HUES48 (cell line): ENCODE results near the gene ANKZF1.
A peak's percentile ranks its signal among the peaks of the same experiment; 100 is the strongest.

Experiments
- H3K27ac ChIP-seq: one replicate; pipeline ENCODE4 v1.7.0; 2013; ENCODE audit warnings: low read depth, low read length, inconsistent platforms
- H3K27me3 ChIP-seq: 2 replicates; pipeline ENCODE4 v1.6.1; 2013; ENCODE audit warnings: mild to moderate bottlenecking, low read length; ENCODE audit not compliant: control insufficient read depth, insufficient read depth
- H3K36me3 ChIP-seq: 2 replicates; pipeline ENCODE4 v1.6.1; 2013; ENCODE audit warnings: low read length; ENCODE audit not compliant: control insufficient read depth, insufficient read depth
- H3K4me1 ChIP-seq: 2 replicates; pipeline ENCODE4 v1.6.1; 2013; ENCODE audit warnings: mild to moderate bottlenecking, low read length; ENCODE audit not compliant: control insufficient read depth, insufficient read depth
- H3K4me3 ChIP-seq: 2 replicates; pipeline ENCODE4 v1.5.1; 2013; ENCODE audit warnings: mild to moderate bottlenecking, low read depth, low read length
- H3K9ac ChIP-seq: 2 replicates; pipeline ENCODE4 v1.6.1; 2013; ENCODE audit warnings: mild to moderate bottlenecking, low read depth, low read length, moderate library complexity
- H3K9me3 ChIP-seq: 2 replicates; pipeline ENCODE4 v1.6.1; 2013; ENCODE audit warnings: low read length; ENCODE audit not compliant: control insufficient read depth, insufficient read depth

ANKZF1 gene

GRCh38 chr2:219268294-219268693, 38.7 kb downstream of the ANKZF1 start:
- no peak overlapping the region for H3K9ac ChIP-seq
- no peak overlapping the region for H3K4me3 ChIP-seq
- no peaks in the 10 kb centered on the region for H3K36me3 ChIP-seq
- no peak overlapping the region for H3K27ac ChIP-seq
- H3K9me3 ChIP-seq = no peaks in the 10 kb centered on the region
- peaks cover 8% of the 10 kb centered on the region; the same call in 1 of the 2 replicates for H3K27me3 ChIP-seq
- H3K4me1 ChIP-seq = no peaks in the 10 kb centered on the region

- Histone ChIP-seq H3K4me1 (peaks cover 5% of the 10 kb centered on the region), H3K27me3 (peaks cover 8% of the 10 kb centered on the region; the same call in 1 of the 2 replicates), H3K27ac (no peak overlapping the region), H3K9me3 (no peaks in the 10 kb centered on the region), H3K9ac (no peak overlapping the region), H3K36me3 (no peaks in the 10 kb centered on the region), H3K4me3 (no peak overlapping the region)
These were observed 39.9 kb downstream of the ANKZF1 start for GRCh38 chr2:219269362-219270054.

GRCh38 chr2:219270055-219270372, 40.4 kb downstream of the ANKZF1 start:
- Histone ChIP-seq H3K27me3 (peaks cover 8% of the 10 kb centered on the region; the same call in 1 of the 2 replicates), H3K9ac (no peak overlapping the region), H3K4me3 (no peak overlapping the region), H3K36me3 (no peaks in the 10 kb centered on the region), H3K27ac (no peak overlapping the region), H3K9me3 (no peaks in the 10 kb centered on the region), H3K4me1 (peaks cover 6% of the 10 kb centered on the region)

GRCh38 chr2:219271021-219271420, 41.4 kb downstream of the ANKZF1 start:
- H3K27ac ChIP-seq = no peak overlapping the region
- no peak overlapping the region for H3K4me3 ChIP-seq
- no peaks in the 10 kb centered on the region for H3K36me3 ChIP-seq
- H3K4me1 ChIP-seq = peaks cover 6% of the 10 kb centered on the region
- H3K9me3 ChIP-seq = no peaks in the 10 kb centered on the region
- peaks cover 8% of the 10 kb centered on the region; the same call in 1 of the 2 replicates for H3K27me3 ChIP-seq
- H3K9ac ChIP-seq = no peak overlapping the region

GRCh38 chr2:219272356-219272755, 42.8 kb downstream of the ANKZF1 start:
- Histone ChIP-seq H3K4me3 (no peak overlapping the region), H3K27me3 (peaks cover 4% of the 10 kb centered on the region; the same call in 1 of the 2 replicates), H3K9ac (no peak overlapping the region), H3K4me1 (peaks cover 10% of the 10 kb centered on the region), H3K36me3 (no peaks in the 10 kb centered on the region), H3K27ac (no peak overlapping the region), H3K9me3 (no peaks in the 10 kb centered on the region)

GRCh38 chr2:219272995-219273394, 43.4 kb downstream of the ANKZF1 start:
- no peak overlapping the region for H3K27ac ChIP-seq
- H3K27me3 ChIP-seq = peaks cover 4% of the 10 kb centered on the region; the same call in 1 of the 2 replicates
- no peaks in the 10 kb centered on the region for H3K36me3 ChIP-seq
- peaks cover 16% of the 10 kb centered on the region for H3K4me1 ChIP-seq
- no peaks in the 10 kb centered on the region for H3K9me3 ChIP-seq
- H3K9ac ChIP-seq = no peak overlapping the region
- H3K4me3 ChIP-seq = no peak overlapping the region

GRCh38 chr2:219273937-219274336, 44.3 kb downstream of the ANKZF1 start:
- Histone ChIP-seq H3K9me3 (no peaks in the 10 kb centered on the region), H3K36me3 (no peaks in the 10 kb centered on the region), H3K27ac (peak overlapping the region; percentile 81), H3K9ac (no peak overlapping the region), H3K27me3 (peaks cover 4% of the 10 kb centered on the region; the same call in 1 of the 2 replicates), H3K4me3 (no peak overlapping the region), H3K4me1 (peaks cover 24% of the 10 kb centered on the region)

GRCh38 chr2:219274361-219274921, 44.8 kb downstream of the ANKZF1 start:
- H3K9ac ChIP-seq = no peak overlapping the region
- H3K4me3 ChIP-seq = no peak overlapping the region
- H3K27ac ChIP-seq = peak overlapping the region; percentile 81
- peaks cover 24% of the 10 kb centered on the region for H3K4me1 ChIP-seq
- no peaks in the 10 kb centered on the region for H3K36me3 ChIP-seq
- peaks cover 4% of the 10 kb centered on the region; the same call in 1 of the 2 replicates for H3K27me3 ChIP-seq
- H3K9me3 ChIP-seq = no peaks in the 10 kb centered on the region

GRCh38 chr2:219277703-219278654, 48.4 kb downstream of the ANKZF1 start:
- H3K4me1 ChIP-seq = peaks cover 29% of the 10 kb centered on the region
- no peaks in the 10 kb centered on the region for H3K27me3 ChIP-seq
- no peaks in the 10 kb centered on the region for H3K9me3 ChIP-seq
- H3K36me3 ChIP-seq = peaks cover 17% of the 10 kb centered on the region
- peak overlapping the region; percentile 89 for H3K27ac ChIP-seq
- H3K9ac ChIP-seq = no peak overlapping the region
- peak overlapping the region; percentile 58 for H3K4me3 ChIP-seq

GRCh38 chr2:219278655-219279150, 49.1 kb downstream of the ANKZF1 start:
- Histone ChIP-seq H3K36me3 (peaks cover 24% of the 10 kb centered on the region), H3K9ac (no peak overlapping the region), H3K27ac (peak overlapping the region; percentile 89), H3K4me1 (peaks cover 29% of the 10 kb centered on the region), H3K27me3 (no peaks in the 10 kb centered on the region), H3K4me3 (peak overlapping the region; percentile 58), H3K9me3 (no peaks in the 10 kb centered on the region)
